Caco-2 (cell line): Measurements from ENCODE around the gene MARCKSL1. TPM values are rescaled to one million over a fixed set of nuclear protein-coding genes. Genes with fewer than 3 reads are reported as not detected.
A peak's percentile ranks its signal among the peaks of the same experiment; 100 is the strongest.

Experiments used
- BruUV-seq: library from RNA; stranded (reverse); fragments of 400-500 nt; replicated peaks from 2 replicates; lab custom pipeline; 2021; lab: Mats Ljungman, UMichigan
- CTCF ChIA-PET: fragments of 300-600 bp; sonication (Branson Sonifier 250); formaldehyde crosslinking; loops from one replicate; lab custom pipeline; 2022; ENCODE audit warnings: antibody characterized with exemption; lab: Charles Lee
- POLR2A ChIA-PET: fragments of 300-600 bp; sonication (Branson Sonifier 250); formaldehyde crosslinking; loops from one replicate; lab custom pipeline; 2022; ENCODE audit warnings: antibody characterized with exemption; lab: Charles Lee
- DNase-seq, 2 experiments: peaks; one replicate each; pipeline versions ENCODE4 v3.0.0 to v3.0.0-alpha.2; 2020 to 2022
- H3K27me3 ChIP-seq: replicated peaks from 2 replicates; pipeline ENCODE4 v1.6.0; 2011; ENCODE audit warnings: low read length; ENCODE audit not compliant: control insufficient read depth, insufficient read depth
- H3K36me3 ChIP-seq: 2 replicates; pipeline ENCODE4 v1.5.1; 2011; ENCODE audit warnings: low read length; ENCODE audit not compliant: control insufficient read depth, insufficient read depth
- H3K4me1 ChIP-seq: fragments of 250-450 bp; sonication (Bioruptor Pico); 2 replicates; pipeline ENCODE4 v1.5.1; 2020; ENCODE audit warnings: mild to moderate bottlenecking
- H3K4me3 ChIP-seq: 2 replicates; pipeline ENCODE4 v1.5.1; 2011; ENCODE audit warnings: low read depth, mild to moderate bottlenecking, control low read depth, low read length
- H3K9me3 ChIP-seq: fragments of 250-450 bp; sonication (Bioruptor Pico); 2 replicates; pipeline ENCODE4 v1.5.1; 2020; ENCODE audit warnings: mild to moderate bottlenecking, moderate library complexity
- H3K27ac Mint-ChIP-seq: one replicate; pipeline ENCODE4 v1.8.0; 2022; ENCODE audit warnings: mixed read lengths; ENCODE audit not compliant: unreplicated experiment
- H3K27me3 Mint-ChIP-seq: one replicate; pipeline ENCODE4 v1.8.0; 2022; ENCODE audit warnings: mixed read lengths; ENCODE audit not compliant: insufficient read depth, unreplicated experiment
- H3K36me3 Mint-ChIP-seq: one replicate; pipeline ENCODE4 v1.8.0; 2022; ENCODE audit warnings: mild to moderate bottlenecking, mixed read lengths; ENCODE audit not compliant: insufficient read depth, unreplicated experiment
- H3K4me1 Mint-ChIP-seq: one replicate; pipeline ENCODE4 v1.8.0; 2022; ENCODE audit warnings: low read depth, mixed read lengths; ENCODE audit not compliant: unreplicated experiment
- H3K4me3 Mint-ChIP-seq: one replicate; pipeline ENCODE4 v1.8.0; 2022; ENCODE audit warnings: mild to moderate bottlenecking, moderate library complexity, mixed read lengths; ENCODE audit not compliant: unreplicated experiment
- H3K9me3 Mint-ChIP-seq: one replicate; pipeline ENCODE4 v1.8.0; 2022; ENCODE audit warnings: mixed read lengths; ENCODE audit not compliant: unreplicated experiment
- CTCF ChIP-seq, 2 experiments: fragments of 200-600 bp in 1 of 2; IDR thresholded peaks; 1 replicate in 1 of 2; 2 replicates in 1 of 2; pipeline versions ENCODE4 v1.5.1 to v1.8.0; 2011 to 2022; ENCODE audit warnings: antibody characterized with exemption in 1 of 2, control low read depth in 1 of 2, inconsistent platforms in 1 of 2, low read depth in 1 of 2, low read length in 1 of 2, mild to moderate bottlenecking in 1 of 2, moderate library complexity in 1 of 2; ENCODE audit not compliant: insufficient read depth in 1 of 2, severe bottlenecking in 1 of 2, unreplicated experiment in 1 of 2
- intact Hi-C: fragments of 100-400 bp; cut with micrococcal nuclease; formaldehyde crosslinking; loops from one replicate; pipeline ENCODE4 v1.10.0; 2022; ENCODE audit not compliant: unreplicated experiment
- total RNA-seq: library from RNA; stranded (reverse); gene quantifications from 2 replicates; pipeline ENCODE4 v1.2.3, GENCODE V29; 2022

The MARCKSL1 gene
- total RNA-seq, 1 experiment from 2014 or later, result 150 TPM

GRCh38 chr1:32364836-32365235 lies 28.8 kb upstream of the MARCKSL1 start:
- H3K27me3 Mint-ChIP-seq, result no peaks in the 10 kb centered on the region
- TF ChIP-seq CTCF (IDR thresholded peaks at IDR 0.05; ENCODE audit: insufficient read depth in 1 of 2, low read depth in 1 of 2, low read length in 1 of 2, severe bottlenecking in 1 of 2, unreplicated experiment in 1 of 2), result no peak
- ChIA-PET POLR2A (no interaction called here), CTCF (no interaction called here)
- Histone ChIP-seq H3K27me3 (no peaks in the 10 kb centered on the region), H3K4me3 (no peak overlapping the region), H3K9me3 (no peaks in the 10 kb centered on the region), H3K4me1 (peaks cover 5% of the 10 kb centered on the region; the same call in 1 of the 2 replicates), H3K36me3 (no peaks in the 10 kb centered on the region)
- intact Hi-C loops, result no loop called here
- no peak overlapping the region for H3K27ac Mint-ChIP-seq
- no peak for DNase-seq
- H3K36me3 Mint-ChIP-seq, result peaks cover 19% of the 10 kb centered on the region
- H3K4me1 Mint-ChIP-seq, result peaks cover 14% of the 10 kb centered on the region
- no TSS peak for BruUV-seq
- no peaks in the 10 kb centered on the region for H3K9me3 Mint-ChIP-seq
- no peak overlapping the region for H3K4me3 Mint-ChIP-seq

- no TSS peak for BruUV-seq
- no peak for TF ChIP-seq CTCF (IDR thresholded peaks at IDR 0.05; ENCODE audit: insufficient read depth in 1 of 2, low read depth in 1 of 2, low read length in 1 of 2, severe bottlenecking in 1 of 2, unreplicated experiment in 1 of 2)
- H3K9me3 ChIP-seq, result no peaks in the 10 kb centered on the region
- no peak overlapping the region for H3K4me3 Mint-ChIP-seq
- H3K27ac Mint-ChIP-seq, result no peak overlapping the region
- ChIA-PET CTCF (interaction anchor here (0.6 to 1.8 kb wide), 2 partner anchors 77 to 148 kb away, joined by 5 to 8 read pairs; no protein-coding TSS in a partner anchor), POLR2A (interaction anchor here (0.6 kb wide), 1 partner anchor 22 kb away, joined by 15 read pairs; no protein-coding TSS in a partner anchor)
- no peaks in the 10 kb centered on the region for H3K27me3 Mint-ChIP-seq
- H3K4me3 ChIP-seq, result no peak overlapping the region
- peaks cover 6% of the 10 kb centered on the region; the same call in 1 of the 2 replicates for H3K4me1 ChIP-seq
- peaks cover 19% of the 10 kb centered on the region for H3K36me3 Mint-ChIP-seq
- no peak for DNase-seq
- no peaks in the 10 kb centered on the region for H3K36me3 ChIP-seq
- H3K27me3 ChIP-seq, result no peaks in the 10 kb centered on the region
- intact Hi-C loops, result loop anchor here (2.0 kb wide), 1 partner anchor 141 kb away; the partner anchor contains the start of genes EIF3I and TMEM234
- H3K4me1 Mint-ChIP-seq, result peaks cover 14% of the 10 kb centered on the region
- H3K9me3 Mint-ChIP-seq, result no peaks in the 10 kb centered on the region
Measured at GRCh38 chr1:32363713-32364112, 27.7 kb upstream of the MARCKSL1 start.

- Mint-ChIP-seq H3K27ac (no peak within 1 kb of the TSS), H3K36me3 (peaks cover 19% of the 10 kb centered on the region), H3K4me1 (peaks cover 14% of the 10 kb centered on the region), H3K4me3 (peak within 1 kb of the TSS; percentile 54), H3K9me3 (no peaks in the 10 kb centered on the region), H3K27me3 (no peaks in the 10 kb centered on the region)
- no peak for TF ChIP-seq CTCF (IDR thresholded peaks at IDR 0.05; ENCODE audit: insufficient read depth in 1 of 2, low read depth in 1 of 2, low read length in 1 of 2, severe bottlenecking in 1 of 2, unreplicated experiment in 1 of 2)
- POLR2A ChIA-PET, result interaction anchor here (0.6 kb wide), 1 partner anchor 23 kb away, joined by 15 read pairs; no protein-coding TSS in a partner anchor
- H3K4me3 ChIP-seq, result peak within 1 kb of the TSS; percentile 50
- H3K36me3 ChIP-seq, result no peaks in the 10 kb centered on the region
- BruUV-seq, result no TSS peak
- H3K9me3 ChIP-seq, result no peaks in the 10 kb centered on the region
- DNase-seq, result no peak
- H3K4me1 ChIP-seq, result peaks cover 16% of the 10 kb centered on the region
- intact Hi-C loops, result loop anchor here (2.0 kb wide), 1 partner anchor 140 kb away; the partner anchor contains the start of genes EIF3I and TMEM234
- no peaks in the 10 kb centered on the region for H3K27me3 ChIP-seq
- CTCF ChIA-PET, result interaction anchor here (0.6 to 1.8 kb wide), 2 partner anchors 76 to 147 kb away, joined by 5 to 8 read pairs; no protein-coding TSS in a partner anchor
Measured at GRCh38 chr1:32362474-32363313, 26.7 kb upstream of the MARCKSL1 start, which contains the start of the genes FAM229A and TSSK3. TSS of gene FAM229A (minus strand) at chr1:32362485. CDS start at chr1:32362091, 394 bp downstream. TSS of gene TSSK3 (plus strand) at chr1:32362539. CDS start at chr1:32362702, 163 bp downstream.
